Effector memory CD4-positive, alpha-beta T cell (primary cell): Measurements from ENCODE around the gene ADA.

Experiments
- DNase-seq, 3 donors: peaks; one replicate each; pipeline ENCODE4 v3.0.0-alpha.2; 2020
- H3K27ac ChIP-seq: 2 replicates; pipeline ENCODE4 v1.7.0; 2013; ENCODE audit warnings: mild to moderate bottlenecking, low read length, moderate library complexity; ENCODE audit not compliant: insufficient read depth, poor library complexity, severe bottlenecking
- H3K27me3 ChIP-seq: replicated peaks from 2 replicates; pipeline ENCODE4 v1.7.0; 2013; ENCODE audit warnings: mild to moderate bottlenecking, low read length; ENCODE audit not compliant: insufficient read depth, control insufficient read depth, poor library complexity, severe bottlenecking
- H3K36me3 ChIP-seq: 2 replicates; pipeline ENCODE4 v1.7.0; 2013; ENCODE audit warnings: mild to moderate bottlenecking, low read length, moderate library complexity; ENCODE audit not compliant: control insufficient read depth, insufficient read depth
- H3K4me1 ChIP-seq: 2 replicates; pipeline ENCODE4 v1.7.0; 2013; ENCODE audit warnings: low read length, mild to moderate bottlenecking; ENCODE audit not compliant: control insufficient read depth, insufficient read depth, poor library complexity, severe bottlenecking
- H3K4me3 ChIP-seq: 2 replicates; pipeline ENCODE4 v1.7.0; 2013; ENCODE audit warnings: low read length, low read depth, mild to moderate bottlenecking; ENCODE audit not compliant: insufficient read depth, poor library complexity, severe bottlenecking
- H3K9me3 ChIP-seq: 2 replicates; pipeline ENCODE4 v1.7.0; 2013; ENCODE audit warnings: mild to moderate bottlenecking, low read length, moderate library complexity; ENCODE audit not compliant: control insufficient read depth

Gene ADA

GRCh38 chr20:44574372-44574771 is 77.1 kb downstream of the ADA start:
- Histone ChIP-seq H3K4me3 (no peak overlapping the region), H3K9me3 (no peaks in the 10 kb centered on the region), H3K36me3 (no peaks in the 10 kb centered on the region), H3K4me1 (no peaks in the 10 kb centered on the region), H3K27ac (no peak overlapping the region), H3K27me3 (no peaks in the 10 kb centered on the region)
- no peak for DNase-seq

GRCh38 chr20:44573501-44573869 is 78.0 kb downstream of the ADA start:
- Histone ChIP-seq H3K36me3 (no peaks in the 10 kb centered on the region), H3K27me3 (no peaks in the 10 kb centered on the region), H3K4me3 (no peak overlapping the region), H3K4me1 (no peaks in the 10 kb centered on the region), H3K27ac (no peak overlapping the region), H3K9me3 (no peaks in the 10 kb centered on the region)
- no peak for DNase-seq

GRCh38 chr20:44572551-44573500 is 78.7 kb downstream of the ADA start:
- Histone ChIP-seq H3K4me1 (no peaks in the 10 kb centered on the region), H3K36me3 (no peaks in the 10 kb centered on the region), H3K27ac (no peak overlapping the region), H3K27me3 (no peaks in the 10 kb centered on the region), H3K9me3 (no peaks in the 10 kb centered on the region), H3K4me3 (no peak overlapping the region)
- no peak for DNase-seq

GRCh38 chr20:44571362-44571988 is 80.0 kb downstream of the ADA start:
- Histone ChIP-seq H3K4me1 (no peaks in the 10 kb centered on the region), H3K4me3 (no peak overlapping the region), H3K36me3 (no peaks in the 10 kb centered on the region), H3K27me3 (no peaks in the 10 kb centered on the region), H3K9me3 (no peaks in the 10 kb centered on the region), H3K27ac (no peak overlapping the region)
- DNase-seq = no peak

- Histone ChIP-seq H3K27ac (no peak overlapping the region), H3K9me3 (no peaks in the 10 kb centered on the region), H3K36me3 (no peaks in the 10 kb centered on the region), H3K4me1 (no peaks in the 10 kb centered on the region), H3K4me3 (no peak overlapping the region), H3K27me3 (no peaks in the 10 kb centered on the region)
- DNase-seq = no peak
These were observed 81.1 kb downstream of the ADA start for GRCh38 chr20:44570367-44570766.
